ENCODE measurements around the gene PNMT. TPM values are rescaled to one million over a fixed set of nuclear protein-coding genes. Genes with fewer than 3 reads are reported as not detected.

Gene PNMT
- total and polyA plus RNA-seq, 2 of the 8 experiments (the other 6 are each of a cell fraction or from before 2014, with no cell fraction given) = 5.6 to 10.9 TPM

DNA sequence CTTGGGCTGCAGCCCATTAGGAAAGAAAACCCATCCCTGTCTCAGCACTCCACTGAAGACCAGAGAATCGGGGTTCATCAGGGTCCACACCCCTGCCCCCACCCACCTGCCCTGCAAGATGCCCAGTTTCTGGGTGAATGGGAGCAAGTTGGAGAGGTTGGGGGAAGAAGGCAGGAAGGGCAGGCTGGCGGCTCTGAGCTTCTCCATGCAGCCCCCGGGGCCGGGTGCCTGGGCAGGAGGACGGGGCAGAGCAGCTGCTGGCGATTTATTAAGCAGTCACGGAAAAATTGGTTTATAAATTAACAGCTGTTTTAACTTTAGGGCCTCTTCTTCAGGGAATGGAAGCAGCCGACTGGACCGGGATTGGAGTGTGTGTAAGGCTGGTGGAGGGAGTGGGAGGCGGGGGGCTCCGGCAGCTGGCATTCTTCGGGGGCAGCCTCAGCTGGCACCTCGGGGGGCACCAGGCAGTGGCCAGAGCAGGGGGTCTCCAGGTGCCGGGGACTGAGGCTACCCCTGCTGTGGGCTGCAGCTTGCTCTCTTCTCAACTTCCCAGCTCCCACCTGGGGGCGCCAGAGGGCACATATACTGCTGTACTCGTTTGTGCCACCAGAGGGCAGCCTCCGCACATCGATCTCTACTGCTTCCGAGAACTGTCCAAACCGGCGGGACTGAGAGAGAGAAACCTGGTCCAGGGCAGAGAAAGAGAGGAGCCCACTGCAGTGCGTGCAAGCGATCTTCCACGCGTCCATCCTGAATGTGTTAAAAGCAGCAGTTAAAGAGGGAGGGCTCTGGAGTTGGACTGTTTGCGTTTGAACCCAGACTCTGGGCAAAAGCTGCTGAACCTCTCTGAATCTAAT, 46.5 kb upstream of the PNMT start (continued):
- TF ChIP-seq POU5F1 (IDR thresholded peaks at IDR 0.05; ENCODE audit: low read depth, low read length) (no peak), TBP (IDR thresholded peaks at IDR 0.05; ENCODE audit: low read depth, low read length) (no peak; the same call in 1 of the 2 replicates), HDAC2 (IDR thresholded peaks at IDR 0.05; ENCODE audit: borderline replicate concordance in 1 of 2, low read depth in 2 of 2, low read length in 2 of 2) (peak in 1 of 2 experiments; percentile 17; a peak in 1 of 4 replicates), POLR2A (IDR thresholded peaks at IDR 0.05; ENCODE audit: control extremely low read depth in 1 of 2, low read depth in 2 of 2, low read length in 2 of 2) (no peak), GTF2F1 (IDR thresholded peaks at IDR 0.05; ENCODE audit: borderline replicate concordance, low read depth, low read length) (no peak), MAFK (IDR thresholded peaks at IDR 0.05; ENCODE audit: low read depth, low read length) (no peak), CBX8 (IDR thresholded peaks at IDR 0.05; ENCODE audit: borderline replicate concordance, low read depth, low read length) (no peak), PHF8 (conservative IDR thresholded peaks at IDR 0.05; ENCODE audit: low read depth, low read length) (no peak), SP1 (IDR thresholded peaks at IDR 0.05; ENCODE audit: low read depth, low read length) (0 out of 2 replicates have a peak, but pooled peaks have one; percentile 26), SIX5 (IDR thresholded peaks at IDR 0.05; ENCODE audit: low read depth, low read length) (no peak), EP300 (IDR thresholded peaks at IDR 0.05; ENCODE audit: borderline replicate concordance in 1 of 2, low read depth in 2 of 2, low read length in 2 of 2) (peak in 1 of 2 experiments; percentile 49; a peak in 1 of 3 replicates), HDAC6 (IDR thresholded peaks at IDR 0.05; ENCODE audit: low read depth, low read length) (no peak), RBBP5 (IDR thresholded peaks at IDR 0.05; ENCODE audit: borderline replicate concordance, low read depth, low read length) (no peak), SP2 (IDR thresholded peaks at IDR 0.05; ENCODE audit: low read length) (no peak), EZH2 (IDR thresholded peaks at IDR 0.05; ENCODE audit: low read depth, low read length, severe bottlenecking) (no peak)
- TF ChIP-seq, protein P1, sequence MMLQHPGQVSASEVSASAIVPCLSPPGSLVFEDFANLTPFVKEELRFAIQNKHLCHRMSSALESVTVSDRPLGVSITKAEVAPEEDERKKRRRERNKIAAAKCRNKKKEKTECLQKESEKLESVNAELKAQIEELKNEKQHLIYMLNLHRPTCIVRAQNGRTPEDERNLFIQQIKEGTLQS (IDR thresholded peaks at IDR 0.05; ENCODE audit: insufficient read depth, low read depth, low read length) = peak; percentile 86; the same call in 1 of the 2 replicates
- TF ChIP-seq, protein P2, sequence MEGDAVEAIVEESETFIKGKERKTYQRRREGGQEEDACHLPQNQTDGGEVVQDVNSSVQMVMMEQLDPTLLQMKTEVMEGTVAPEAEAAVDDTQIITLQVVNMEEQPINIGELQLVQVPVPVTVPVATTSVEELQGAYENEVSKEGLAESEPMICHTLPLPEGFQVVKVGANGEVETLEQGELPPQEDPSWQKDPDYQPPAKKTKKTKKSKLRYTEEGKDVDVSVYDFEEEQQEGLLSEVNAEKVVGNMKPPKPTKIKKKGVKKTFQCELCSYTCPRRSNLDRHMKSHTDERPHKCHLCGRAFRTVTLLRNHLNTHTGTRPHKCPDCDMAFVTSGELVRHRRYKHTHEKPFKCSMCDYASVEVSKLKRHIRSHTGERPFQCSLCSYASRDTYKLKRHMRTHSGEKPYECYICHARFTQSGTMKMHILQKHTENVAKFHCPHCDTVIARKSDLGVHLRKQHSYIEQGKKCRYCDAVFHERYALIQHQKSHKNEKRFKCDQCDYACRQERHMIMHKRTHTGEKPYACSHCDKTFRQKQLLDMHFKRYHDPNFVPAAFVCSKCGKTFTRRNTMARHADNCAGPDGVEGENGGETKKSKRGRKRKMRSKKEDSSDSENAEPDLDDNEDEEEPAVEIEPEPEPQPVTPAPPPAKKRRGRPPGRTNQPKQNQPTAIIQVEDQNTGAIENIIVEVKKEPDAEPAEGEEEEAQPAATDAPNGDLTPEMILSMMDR (IDR thresholded peaks at IDR 0.05; ENCODE audit: control extremely low read depth in 1 of 3, insufficient read depth in 1 of 3, low read depth in 1 of 3, low read length in 3 of 3) = peak; percentile 100
- TF ChIP-seq, protein P3, sequence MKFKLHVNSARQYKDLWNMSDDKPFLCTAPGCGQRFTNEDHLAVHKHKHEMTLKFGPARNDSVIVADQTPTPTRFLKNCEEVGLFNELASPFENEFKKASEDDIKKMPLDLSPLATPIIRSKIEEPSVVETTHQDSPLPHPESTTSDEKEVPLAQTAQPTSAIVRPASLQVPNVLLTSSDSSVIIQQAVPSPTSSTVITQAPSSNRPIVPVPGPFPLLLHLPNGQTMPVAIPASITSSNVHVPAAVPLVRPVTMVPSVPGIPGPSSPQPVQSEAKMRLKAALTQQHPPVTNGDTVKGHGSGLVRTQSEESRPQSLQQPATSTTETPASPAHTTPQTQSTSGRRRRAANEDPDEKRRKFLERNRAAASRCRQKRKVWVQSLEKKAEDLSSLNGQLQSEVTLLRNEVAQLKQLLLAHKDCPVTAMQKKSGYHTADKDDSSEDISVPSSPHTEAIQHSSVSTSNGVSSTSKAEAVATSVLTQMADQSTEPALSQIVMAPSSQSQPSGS (IDR thresholded peaks at IDR 0.05; ENCODE audit: low read length) = no peak
